ENCODE data around the gene FBXO39.
"Not testable (repeated sequence)": the region's sequence is repeated elsewhere in the genome, so short reads cannot be mapped to it uniquely, and the experiment has no call there.

The FBXO39 gene

GRCh38 chr17:6775871-6776405, at the start of gene FBXO39:
Gene FBXO39, plus strand, starts transcription at chr17:6776215. Its CDS starts 3,654 bp downstream, at chr17:6779869.
- no peak for TF ChIP-seq CTCF (IDR thresholded peaks at IDR 0.05; ENCODE audit: low read depth, low read length)
- no peak for DNase-seq (ENCODE audit: extremely low read depth, low read depth)

- TF ChIP-seq CTCF (IDR thresholded peaks at IDR 0.05; ENCODE audit: low read depth, low read length), result no peak
- no peak for DNase-seq (ENCODE audit: extremely low read depth, low read depth)
These were observed 46.5 kb upstream of the FBXO39 start for GRCh38 chr17:6729531-6729930.

GRCh38 chr17:6746665-6747064, 29.4 kb upstream of the FBXO39 start:
- not testable (repeated sequence) for DNase-seq (ENCODE audit: extremely low read depth, low read depth)

- DNase-seq (ENCODE audit: extremely low read depth, low read depth), result no peak
- no peak for TF ChIP-seq CTCF (IDR thresholded peaks at IDR 0.05; ENCODE audit: low read depth, low read length)
These were observed 27.4 kb upstream of the FBXO39 start for GRCh38 chr17:6748617-6749016.

- no peak for TF ChIP-seq CTCF (IDR thresholded peaks at IDR 0.05; ENCODE audit: low read depth, low read length)
- DNase-seq (ENCODE audit: extremely low read depth, low read depth), result no peak
These were observed 26.5 kb upstream of the FBXO39 start for GRCh38 chr17:6749519-6749918.

GRCh38 chr17:6752068-6752909, 23.7 kb upstream of the FBXO39 start:
- TF ChIP-seq CTCF (IDR thresholded peaks at IDR 0.05; ENCODE audit: low read depth, low read length), result no peak
- DNase-seq (ENCODE audit: extremely low read depth, low read depth), result peak; percentile 98

- no peak for TF ChIP-seq CTCF (IDR thresholded peaks at IDR 0.05; ENCODE audit: low read depth, low read length)
- peak; percentile 34 for DNase-seq (ENCODE audit: extremely low read depth, low read depth)
These were observed 23.0 kb upstream of the FBXO39 start for GRCh38 chr17:6753006-6753445.

All from AG09319 (cell line).